Measurements from ENCODE around the gene UBE2E1.

The UBE2E1 gene

DNA sequence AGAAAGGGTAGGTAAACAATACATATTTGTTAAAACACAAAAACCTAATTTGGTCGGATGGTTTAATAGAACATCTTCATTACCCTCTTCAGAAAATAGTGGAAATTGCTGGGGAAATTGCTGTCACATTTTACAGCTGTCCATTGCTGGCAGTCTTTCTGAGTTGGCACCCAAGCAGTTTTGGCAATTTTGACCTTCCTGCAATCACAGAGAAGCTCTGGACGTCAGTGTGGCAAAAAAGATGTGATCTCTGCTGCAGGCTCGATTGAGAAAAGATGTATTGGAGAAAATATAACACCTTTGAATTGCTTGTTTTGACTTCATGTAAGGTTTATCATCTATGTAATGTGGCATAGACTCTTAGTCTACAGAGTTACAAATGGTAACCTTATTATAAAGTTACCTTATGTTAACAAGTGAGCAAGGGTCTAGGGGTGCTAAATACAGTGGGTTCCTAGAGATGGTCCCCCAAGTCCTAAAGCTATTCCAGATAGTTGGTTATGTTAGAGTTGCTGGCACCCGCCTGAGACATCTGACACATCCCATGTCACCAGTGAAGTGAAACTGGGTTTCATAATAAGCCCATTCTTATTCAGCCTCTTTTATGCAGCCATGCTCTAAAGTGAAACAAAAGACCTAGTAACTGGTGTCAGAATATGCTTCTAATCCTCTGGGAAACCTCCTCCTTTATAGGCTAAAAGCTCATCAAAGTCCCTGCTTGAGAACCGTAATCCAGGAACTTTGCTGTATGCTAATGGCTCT, 14.0 kb downstream of the UBE2E1 start:
- 73 to 78% methylated on average over 5 of the region's 5 CpGs for WGBS, 2 experiments
- Histone ChIP-seq H3K4me3 (ENCODE audit: insufficient read depth, low read depth, low read length) (no peak overlapping the region), H3K9me3 (ENCODE audit: control insufficient read depth, low read length) (no peaks in the 10 kb centered on the region), H3K27ac (ENCODE audit: insufficient read depth, low read depth, low read length, poor library complexity, severe bottlenecking) (no peak overlapping the region), H3K27me3 (ENCODE audit: control insufficient read depth, insufficient read depth, low read length, poor library complexity, severe bottlenecking) (no peaks in the 10 kb centered on the region), H3K4me1 (ENCODE audit: control insufficient read depth, insufficient read depth, low read length) (peaks cover 13% of the 10 kb centered on the region), H3K36me3 (ENCODE audit: control insufficient read depth, insufficient read depth, low read length) (peaks cover 8% of the 10 kb centered on the region)

DNA sequence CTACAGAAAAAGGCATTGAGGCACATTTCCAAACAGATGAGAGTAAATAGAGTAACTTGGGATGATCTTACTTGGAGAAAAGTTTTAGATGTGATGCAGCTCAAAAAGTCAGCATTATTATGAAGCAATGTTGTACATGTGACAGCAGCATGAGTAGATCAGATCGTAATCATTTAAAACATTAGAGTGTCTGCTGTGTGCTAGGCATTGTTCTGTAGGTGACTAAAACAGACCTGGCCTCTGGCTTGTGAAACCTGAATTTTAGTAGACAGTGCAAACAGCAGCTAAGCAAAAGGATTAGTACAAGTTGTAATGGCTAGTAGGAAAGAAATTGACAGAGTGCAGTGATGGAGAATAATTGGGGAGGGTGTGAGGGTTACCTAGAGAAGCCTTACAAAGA, 15.1 kb downstream of the UBE2E1 start:
- H3K4me3 ChIP-seq (ENCODE audit: insufficient read depth, low read depth, low read length), result no peak overlapping the region
- peaks cover 13% of the 10 kb centered on the region for H3K4me1 ChIP-seq (ENCODE audit: control insufficient read depth, insufficient read depth, low read length)
- no peaks in the 10 kb centered on the region for H3K27me3 ChIP-seq (ENCODE audit: control insufficient read depth, insufficient read depth, low read length, poor library complexity, severe bottlenecking)
- H3K36me3 ChIP-seq (ENCODE audit: control insufficient read depth, insufficient read depth, low read length), result peaks cover 5% of the 10 kb centered on the region
- 91 to 98% methylated on average over 1 of the region's 1 CpG for WGBS, 2 experiments
- H3K27ac ChIP-seq (ENCODE audit: insufficient read depth, low read depth, low read length, poor library complexity, severe bottlenecking), result no peak overlapping the region
- no peaks in the 10 kb centered on the region for H3K9me3 ChIP-seq (ENCODE audit: control insufficient read depth, low read length)

DNA sequence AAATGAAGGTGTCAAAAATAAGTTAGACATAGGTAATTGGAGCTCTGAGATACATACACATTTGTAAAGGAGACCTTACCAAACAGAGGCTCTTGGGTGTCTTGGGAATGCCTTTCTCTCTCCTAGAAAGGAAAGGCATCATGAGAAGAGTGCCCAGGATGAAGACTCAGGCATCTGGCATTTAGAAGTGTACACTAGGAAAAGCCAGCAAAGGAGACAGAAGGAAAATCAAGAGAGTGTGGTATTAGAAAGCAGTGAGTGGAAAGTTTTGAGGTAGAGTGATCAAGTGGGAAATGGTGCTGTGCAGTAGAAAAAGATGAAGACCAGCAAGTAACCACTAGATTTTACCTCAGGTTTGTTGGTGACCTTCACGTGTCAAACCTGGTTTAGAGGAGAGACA, 16.1 kb downstream of the UBE2E1 start:
- no peak overlapping the region for H3K4me3 ChIP-seq (ENCODE audit: insufficient read depth, low read depth, low read length)

DNA sequence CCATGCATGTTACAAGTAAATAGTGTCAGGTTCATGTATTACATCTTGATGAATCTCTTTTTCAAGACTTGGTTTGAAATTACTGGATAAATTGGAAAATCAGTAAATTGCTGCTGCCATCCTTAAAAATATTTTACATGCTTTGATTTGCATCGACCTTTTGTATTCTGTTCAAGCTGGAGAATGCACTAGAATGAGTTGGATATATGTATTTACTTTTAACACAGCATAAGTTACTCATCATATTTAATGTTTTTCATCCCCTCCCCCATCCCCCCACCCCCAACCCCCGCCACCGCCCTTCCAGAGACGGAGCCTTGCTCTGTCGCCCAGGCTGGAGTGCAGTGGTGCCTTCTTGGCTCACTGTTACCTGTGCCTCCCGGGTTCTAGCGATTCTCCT, 16.8 kb downstream of the UBE2E1 start:
- Histone ChIP-seq H3K27ac (ENCODE audit: insufficient read depth, low read depth, low read length, poor library complexity, severe bottlenecking) (no peak overlapping the region), H3K4me3 (ENCODE audit: insufficient read depth, low read depth, low read length) (no peak overlapping the region), H3K4me1 (ENCODE audit: control insufficient read depth, insufficient read depth, low read length) (peaks cover 13% of the 10 kb centered on the region), H3K27me3 (ENCODE audit: control insufficient read depth, insufficient read depth, low read length, poor library complexity, severe bottlenecking) (no peaks in the 10 kb centered on the region), H3K9me3 (ENCODE audit: control insufficient read depth, low read length) (no peaks in the 10 kb centered on the region), H3K36me3 (ENCODE audit: control insufficient read depth, insufficient read depth, low read length) (no peaks in the 10 kb centered on the region)
- 80 to 84% methylated on average over 6 of the region's 7 CpGs for WGBS, 2 experiments

More for the DNA sequence above, 16.1 kb downstream of the UBE2E1 start:
- Histone ChIP-seq H3K27ac (ENCODE audit: insufficient read depth, low read depth, low read length, poor library complexity, severe bottlenecking) (no peak overlapping the region), H3K9me3 (ENCODE audit: control insufficient read depth, low read length) (no peaks in the 10 kb centered on the region), H3K36me3 (ENCODE audit: control insufficient read depth, insufficient read depth, low read length) (no peaks in the 10 kb centered on the region), H3K27me3 (ENCODE audit: control insufficient read depth, insufficient read depth, low read length, poor library complexity, severe bottlenecking) (no peaks in the 10 kb centered on the region), H3K4me1 (ENCODE audit: control insufficient read depth, insufficient read depth, low read length) (peaks cover 13% of the 10 kb centered on the region)
- WGBS, 2 experiments, result 70 to 85% methylated on average over 1 of the region's 1 CpG

DNA sequence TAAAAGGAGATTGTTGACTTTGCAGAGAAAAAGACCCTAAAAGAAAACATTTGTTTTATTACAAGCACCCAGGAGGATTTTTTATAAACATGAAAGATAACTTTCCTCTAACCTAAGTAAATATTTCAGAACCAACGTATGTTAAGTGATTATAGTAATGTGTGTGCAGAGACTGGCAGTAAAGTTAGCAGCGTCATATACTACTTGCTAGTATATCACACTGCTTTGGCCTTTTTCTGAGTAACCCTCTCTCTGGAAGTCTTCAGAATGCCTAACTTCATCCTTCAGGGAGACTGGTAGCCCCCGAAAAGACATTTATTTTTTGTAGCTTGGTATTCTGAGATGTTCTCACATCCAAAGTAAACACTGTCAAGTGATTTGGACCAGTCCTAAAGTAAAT, 17.9 kb downstream of the UBE2E1 start:
- no peak overlapping the region for H3K4me3 ChIP-seq (ENCODE audit: insufficient read depth, low read depth, low read length)
- no peaks in the 10 kb centered on the region for H3K27me3 ChIP-seq (ENCODE audit: control insufficient read depth, insufficient read depth, low read length, poor library complexity, severe bottlenecking)
- H3K4me1 ChIP-seq (ENCODE audit: control insufficient read depth, insufficient read depth, low read length), result peaks cover 13% of the 10 kb centered on the region
- no peak overlapping the region for H3K27ac ChIP-seq (ENCODE audit: insufficient read depth, low read depth, low read length, poor library complexity, severe bottlenecking)
- H3K36me3 ChIP-seq (ENCODE audit: control insufficient read depth, insufficient read depth, low read length), result no peaks in the 10 kb centered on the region
- H3K9me3 ChIP-seq (ENCODE audit: control insufficient read depth, low read length), result no peaks in the 10 kb centered on the region
- 96 to 100% methylated on average over 2 of the region's 3 CpGs for WGBS, 2 experiments

DNA sequence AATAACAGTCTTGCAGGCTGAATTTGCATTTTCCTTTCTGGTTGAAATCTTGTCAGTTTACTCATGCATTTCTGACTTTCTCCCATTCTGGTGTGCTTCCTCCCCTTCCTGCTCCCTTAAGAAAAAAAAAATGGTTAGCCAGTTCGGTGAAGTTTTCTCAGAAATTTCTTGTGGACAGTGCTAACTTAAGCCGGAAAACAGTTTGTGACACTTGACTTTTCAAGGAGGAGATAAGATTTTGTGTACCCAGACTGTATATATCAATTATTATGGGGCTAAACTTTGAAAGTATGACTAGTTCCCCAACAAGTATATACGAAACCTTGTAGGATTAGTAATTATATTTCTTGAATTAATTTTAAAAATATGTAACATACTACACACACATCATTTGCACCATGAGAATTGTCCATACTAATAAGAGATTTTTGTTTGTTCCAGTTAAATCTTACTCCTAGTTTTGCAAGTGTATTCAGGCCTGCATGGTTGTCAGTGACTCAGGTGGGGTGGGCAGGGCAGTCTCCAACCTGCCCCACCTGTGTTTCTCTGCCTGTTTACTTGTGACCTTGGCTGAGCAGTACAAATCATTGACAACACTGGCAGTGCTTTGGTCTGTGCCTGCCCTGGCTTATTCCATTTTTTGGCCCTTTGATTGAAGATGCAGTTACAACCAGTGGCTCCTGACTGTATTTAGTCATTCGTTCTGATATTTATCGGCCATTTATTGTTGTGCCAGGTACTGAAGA, 19.1 kb downstream of the UBE2E1 start:
- H3K9me3 ChIP-seq (ENCODE audit: control insufficient read depth, low read length), result no peaks in the 10 kb centered on the region
- no peak overlapping the region for H3K27ac ChIP-seq (ENCODE audit: insufficient read depth, low read depth, low read length, poor library complexity, severe bottlenecking)
- H3K4me3 ChIP-seq (ENCODE audit: insufficient read depth, low read depth, low read length), result no peak overlapping the region
- 90 to 92% methylated on average over 4 of the region's 5 CpGs for WGBS, 2 experiments
- H3K27me3 ChIP-seq (ENCODE audit: control insufficient read depth, insufficient read depth, low read length, poor library complexity, severe bottlenecking), result no peaks in the 10 kb centered on the region
- no peaks in the 10 kb centered on the region for H3K36me3 ChIP-seq (ENCODE audit: control insufficient read depth, insufficient read depth, low read length)
- H3K4me1 ChIP-seq (ENCODE audit: control insufficient read depth, insufficient read depth, low read length), result peaks cover 7% of the 10 kb centered on the region

DNA sequence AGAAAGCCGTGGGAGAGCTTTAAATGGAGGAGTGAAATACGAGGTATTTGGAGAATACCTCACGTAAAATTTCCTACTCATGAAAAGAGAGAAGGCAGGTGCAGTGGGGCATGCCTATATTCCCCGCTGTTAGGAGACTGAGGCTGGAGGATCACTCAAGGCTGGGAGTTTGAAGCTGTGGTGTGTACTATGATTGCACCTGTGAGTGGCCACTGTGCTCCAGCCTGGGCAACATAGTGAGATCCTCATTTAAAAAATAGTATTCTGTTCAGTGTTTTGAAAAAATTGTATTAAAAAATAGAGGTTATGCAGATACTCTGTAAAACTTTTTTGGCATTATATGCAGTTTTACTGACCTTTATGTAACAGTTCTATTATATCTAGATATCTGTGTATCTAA, 20.0 kb downstream of the UBE2E1 start:
- H3K27me3 ChIP-seq (ENCODE audit: control insufficient read depth, insufficient read depth, low read length, poor library complexity, severe bottlenecking), result no peaks in the 10 kb centered on the region
- no peaks in the 10 kb centered on the region for H3K36me3 ChIP-seq (ENCODE audit: control insufficient read depth, insufficient read depth, low read length)
- 92 to 93% methylated on average over 4 of the region's 4 CpGs for WGBS, 2 experiments

DNA sequence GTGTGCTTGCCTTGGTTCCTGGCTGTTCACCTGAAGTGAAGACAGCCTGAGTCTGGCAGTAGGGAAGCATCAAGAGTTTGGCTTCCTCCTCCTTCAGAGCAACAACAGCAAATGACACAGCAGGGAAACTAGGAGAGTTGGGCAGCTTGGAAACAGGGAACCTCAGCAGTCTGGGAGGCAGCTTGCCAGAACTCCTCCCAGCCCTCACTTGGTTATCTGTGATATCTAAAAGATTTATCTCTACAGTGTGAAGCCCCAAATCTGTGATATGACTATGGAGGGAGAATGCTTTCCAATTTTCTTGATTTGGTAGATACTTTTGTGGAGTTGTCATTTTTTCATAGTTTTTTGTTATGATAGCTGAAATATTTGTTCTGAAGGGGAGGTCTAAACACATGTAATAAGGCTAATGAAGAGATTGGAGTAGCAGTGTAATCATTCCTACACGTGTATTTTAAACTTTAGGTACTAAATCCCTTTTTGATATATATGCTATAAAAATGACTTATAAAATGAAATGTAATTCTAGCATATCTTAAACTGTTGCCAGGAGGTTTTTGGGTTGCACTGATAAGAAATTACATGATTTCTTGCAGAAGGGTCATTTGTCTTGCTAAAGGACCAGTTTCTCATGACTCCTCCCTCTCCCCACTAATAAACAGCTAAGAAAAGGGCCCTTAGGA, 20.8 kb downstream of the UBE2E1 start:
- Histone ChIP-seq H3K4me1 (ENCODE audit: control insufficient read depth, insufficient read depth, low read length) (no peaks in the 10 kb centered on the region), H3K36me3 (ENCODE audit: control insufficient read depth, insufficient read depth, low read length) (no peaks in the 10 kb centered on the region), H3K9me3 (ENCODE audit: control insufficient read depth, low read length) (no peaks in the 10 kb centered on the region), H3K27me3 (ENCODE audit: control insufficient read depth, insufficient read depth, low read length, poor library complexity, severe bottlenecking) (no peaks in the 10 kb centered on the region), H3K4me3 (ENCODE audit: insufficient read depth, low read depth, low read length) (no peak overlapping the region), H3K27ac (ENCODE audit: insufficient read depth, low read depth, low read length, poor library complexity, severe bottlenecking) (no peak overlapping the region)
- WGBS, 2 experiments, result 100% methylated on average over 1 of the region's 1 CpG; no CpG with 5 or more reads in 1 of the 2 experiments

More for the DNA sequence above, 20.0 kb downstream of the UBE2E1 start:
- Histone ChIP-seq H3K9me3 (ENCODE audit: control insufficient read depth, low read length) (no peaks in the 10 kb centered on the region), H3K27ac (ENCODE audit: insufficient read depth, low read depth, low read length, poor library complexity, severe bottlenecking) (no peak overlapping the region), H3K4me3 (ENCODE audit: insufficient read depth, low read depth, low read length) (no peak overlapping the region), H3K4me1 (ENCODE audit: control insufficient read depth, insufficient read depth, low read length) (no peaks in the 10 kb centered on the region)

DNA sequence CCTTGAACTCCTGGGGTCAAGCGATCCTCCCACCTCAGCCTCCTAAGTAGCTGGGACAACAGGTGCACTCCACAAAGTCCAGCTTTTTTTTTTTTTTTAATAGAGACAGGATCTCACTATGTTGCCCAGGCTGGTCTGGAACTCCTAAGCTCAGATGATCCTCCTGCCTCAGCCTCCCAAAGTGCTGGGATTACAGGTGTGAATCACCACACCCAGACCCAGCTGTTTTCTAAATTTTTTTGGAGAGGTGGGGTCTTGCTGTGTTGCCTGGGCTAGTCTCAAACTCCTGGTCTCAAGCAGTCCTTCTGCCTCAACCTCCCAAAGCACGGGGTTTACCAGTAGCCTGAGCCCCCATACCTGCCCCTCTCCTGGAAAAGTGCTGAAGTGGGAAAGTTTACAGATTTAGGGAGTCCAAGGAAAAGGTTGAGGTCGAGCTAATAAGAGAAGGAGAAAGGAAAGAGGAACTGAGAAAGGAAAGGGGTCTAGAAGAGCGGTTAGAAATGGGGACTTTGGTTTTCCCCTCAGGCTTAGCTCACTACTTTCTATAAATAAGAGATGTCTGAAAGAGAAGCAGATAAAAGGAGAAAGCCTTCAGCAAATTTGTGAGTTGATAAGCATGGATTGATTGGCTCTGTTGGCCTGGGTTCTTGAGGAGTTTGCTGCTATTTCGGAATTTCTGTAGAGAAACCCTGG, 23.6 kb downstream of the UBE2E1 start:
- no peaks in the 10 kb centered on the region for H3K36me3 ChIP-seq (ENCODE audit: control insufficient read depth, insufficient read depth, low read length)
- H3K27ac ChIP-seq (ENCODE audit: insufficient read depth, low read depth, low read length, poor library complexity, severe bottlenecking), result no peak overlapping the region
- H3K4me3 ChIP-seq (ENCODE audit: insufficient read depth, low read depth, low read length), result no peak overlapping the region
- no peaks in the 10 kb centered on the region for H3K9me3 ChIP-seq (ENCODE audit: control insufficient read depth, low read length)
- H3K27me3 ChIP-seq (ENCODE audit: control insufficient read depth, insufficient read depth, low read length, poor library complexity, severe bottlenecking), result no peaks in the 10 kb centered on the region
- no peaks in the 10 kb centered on the region for H3K4me1 ChIP-seq (ENCODE audit: control insufficient read depth, insufficient read depth, low read length)
- WGBS, 2 experiments, result 79 to 89% methylated on average over 4 to 5 of the region's 5 CpGs

Measured in ectodermal cell (in vitro differentiated cells).